ENCODE data around the gene DIPK1B.

DIPK1B gene

DNA sequence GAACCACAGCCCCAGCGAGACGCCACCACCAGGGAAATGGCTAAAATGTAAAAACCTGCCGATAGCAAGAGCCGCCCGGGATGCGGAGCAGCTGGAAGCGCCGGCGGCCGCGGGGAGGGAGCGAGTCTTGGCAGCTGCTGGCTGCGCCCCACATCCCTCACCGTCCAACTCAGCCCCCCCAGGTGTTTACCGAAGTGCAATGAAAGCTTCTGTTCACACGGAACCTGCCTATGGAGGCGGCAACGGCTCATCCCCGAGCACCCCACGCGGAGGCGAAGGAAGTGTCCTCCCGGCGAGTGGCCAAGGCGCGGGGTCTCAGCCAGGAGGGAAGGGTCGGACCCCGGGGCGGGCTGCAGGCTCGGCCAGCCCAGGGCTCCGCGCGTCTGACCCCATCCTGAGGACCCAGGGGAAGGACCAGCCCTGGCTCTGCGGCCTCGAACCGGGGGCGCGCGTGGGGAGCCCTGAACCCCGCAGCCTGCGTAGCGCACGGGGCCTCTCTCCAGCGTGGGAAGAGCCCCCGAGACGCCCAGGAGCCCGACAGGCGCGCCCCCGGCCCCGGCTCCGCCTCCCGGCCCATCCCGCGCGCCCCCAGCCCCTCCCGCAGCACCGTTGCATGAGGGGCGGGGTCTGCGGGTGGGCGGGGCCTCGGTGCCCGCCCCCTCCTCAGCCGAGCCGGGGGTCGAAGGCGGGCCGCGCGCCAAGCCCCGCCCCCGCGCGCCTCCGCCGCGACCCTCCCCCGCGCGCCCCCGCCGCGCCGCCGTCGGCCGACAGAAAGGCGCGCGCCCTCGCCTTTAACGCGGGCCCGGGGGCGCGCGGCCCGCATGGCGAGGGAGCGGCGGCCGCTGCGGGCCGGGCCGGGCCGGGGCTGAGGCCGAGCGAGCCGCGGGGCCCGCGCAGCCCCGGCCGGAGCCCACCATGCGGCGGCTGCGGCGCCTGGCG lies at the start of gene DIPK1B:
Gene DIPK1B (plus strand): TSS at position 822 of the 939 bp plus-strand sequence. CDS start 94 bp downstream, at position 916.
- no peak within 1 kb of the TSS for H3K27ac ChIP-seq (ENCODE audit: low read depth, low read length)
- no peaks in the 10 kb centered on the region for H3K4me1 ChIP-seq (ENCODE audit: control insufficient read depth in 1 of 2, insufficient read depth in 2 of 2, low read length in 2 of 2)
- peaks cover 30 to 40% of the 10 kb centered on the region in 2 donors for H3K27me3 ChIP-seq (ENCODE audit: control insufficient read depth in 1 of 2, insufficient read depth in 2 of 2, low read length in 2 of 2)
- no peaks in the 10 kb centered on the region for H3K9me3 ChIP-seq (ENCODE audit: control insufficient read depth in 1 of 2, low read length in 2 of 2)
- no peak within 1 kb of the TSS for H3K4me3 ChIP-seq (ENCODE audit: low read depth in 1 of 2, low read length in 2 of 2)
- no peak within 1 kb of the TSS for H3K9ac ChIP-seq (ENCODE audit: low read depth in 1 of 2, low read length in 2 of 2)
- no peaks in the 10 kb centered on the region for H3K36me3 ChIP-seq (ENCODE audit: control insufficient read depth in 1 of 2, insufficient read depth in 2 of 2, low read length in 2 of 2)

DNA sequence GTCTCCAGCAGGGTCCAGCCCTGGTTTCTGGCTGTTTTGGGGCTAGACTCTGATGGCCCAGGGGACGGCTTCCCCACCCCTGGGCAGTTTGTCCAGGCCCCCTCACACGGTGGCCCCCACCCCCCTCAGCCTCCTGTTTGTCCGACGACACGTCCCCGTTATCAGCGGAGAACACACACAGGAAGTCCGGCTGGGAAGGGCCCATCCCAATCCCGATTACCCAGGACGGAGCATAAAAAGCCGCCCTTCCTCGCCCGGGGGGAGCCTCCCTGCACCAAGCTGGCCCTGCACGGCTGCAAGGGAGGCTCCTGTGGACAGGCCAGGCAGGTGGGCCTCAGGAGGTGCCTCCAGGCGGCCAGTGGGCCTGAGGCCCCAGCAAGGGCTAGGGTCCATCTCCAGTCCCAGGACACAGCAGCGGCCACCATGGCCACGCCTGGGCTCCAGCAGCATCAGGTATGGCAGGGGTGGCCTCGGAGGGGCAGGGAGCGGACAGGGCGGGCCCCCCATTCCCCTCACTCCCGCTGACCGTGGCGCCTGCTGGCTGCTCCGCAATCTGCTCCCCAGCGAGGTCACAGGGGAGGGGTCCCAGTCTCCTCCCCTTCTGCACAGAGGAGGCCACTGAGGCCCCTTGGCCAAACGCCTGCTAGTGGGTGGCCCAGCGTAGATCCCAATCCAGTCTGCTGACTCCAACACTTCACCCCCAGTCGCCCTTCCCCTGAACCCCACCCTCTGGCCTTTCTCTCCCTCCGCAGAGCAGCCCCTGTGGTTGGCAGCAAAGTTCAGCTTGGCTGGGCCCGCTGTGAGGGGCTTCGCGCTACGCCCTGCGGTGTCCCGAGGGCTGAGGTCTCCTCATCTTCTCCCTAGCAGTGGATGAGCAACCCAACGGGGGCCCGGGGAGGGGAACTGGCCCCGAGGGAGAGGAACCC lies 49.5 kb upstream of the DIPK1B start, which contains the start of gene EGFL7:
Gene EGFL7 (plus strand): TSS at position 261 of the 926 bp plus-strand sequence. CDS start 5,367 bp downstream, outside the sequence.
- Histone ChIP-seq H3K27me3 (ENCODE audit: control insufficient read depth in 1 of 2, insufficient read depth in 2 of 2, low read length in 2 of 2) (peaks cover 31 to 48% of the 10 kb centered on the region in 2 donors), H3K9me3 (ENCODE audit: control insufficient read depth in 1 of 2, low read length in 2 of 2) (no peaks in the 10 kb centered on the region), H3K9ac (ENCODE audit: low read depth in 1 of 2, low read length in 2 of 2) (no peak within 1 kb of the TSS), H3K4me1 (ENCODE audit: control insufficient read depth in 1 of 2, insufficient read depth in 2 of 2, low read length in 2 of 2) (peaks cover 8 to 13% of the 10 kb centered on the region in 2 donors), H3K27ac (ENCODE audit: low read depth, low read length) (peak within 1 kb of the TSS; percentile 51), H3K4me3 (ENCODE audit: low read depth in 1 of 2, low read length in 2 of 2) (peak within 1 kb of the TSS; percentile 3 to 36), H3K36me3 (ENCODE audit: control insufficient read depth in 1 of 2, insufficient read depth in 2 of 2, low read length in 2 of 2) (no peaks in the 10 kb centered on the region)

GRCh38 chr9:136664000-136664915 lies 48.1 kb upstream of the DIPK1B start:
- peaks cover 4% of the 10 kb centered on the region in 2 donors for H3K4me1 ChIP-seq (ENCODE audit: control insufficient read depth in 1 of 2, insufficient read depth in 2 of 2, low read length in 2 of 2)
- H3K27ac ChIP-seq (ENCODE audit: low read depth, low read length), result peak overlapping the region; percentile 22
- H3K4me3 ChIP-seq (ENCODE audit: low read depth in 1 of 2, low read length in 2 of 2), result peak overlapping the region in 1 of 2 donors; percentile 36
- H3K9ac ChIP-seq (ENCODE audit: low read depth in 1 of 2, low read length in 2 of 2), result peak overlapping the region in 1 of 2 donors; percentile 12
- no peaks in the 10 kb centered on the region for H3K9me3 ChIP-seq (ENCODE audit: control insufficient read depth in 1 of 2, low read length in 2 of 2)
- H3K36me3 ChIP-seq (ENCODE audit: control insufficient read depth in 1 of 2, insufficient read depth in 2 of 2, low read length in 2 of 2), result no peaks in the 10 kb centered on the region
- peaks cover 31 to 39% of the 10 kb centered on the region in 2 donors for H3K27me3 ChIP-seq (ENCODE audit: control insufficient read depth in 1 of 2, insufficient read depth in 2 of 2, low read length in 2 of 2)

- Histone ChIP-seq H3K9ac (ENCODE audit: low read depth in 1 of 2, low read length in 2 of 2) (no peak overlapping the region), H3K27me3 (ENCODE audit: control insufficient read depth in 1 of 2, insufficient read depth in 2 of 2, low read length in 2 of 2) (peaks cover 36 to 42% of the 10 kb centered on the region in 2 donors)
These were observed 47.2 kb upstream of the DIPK1B start for GRCh38 chr9:136665111-136665703.

DNA sequence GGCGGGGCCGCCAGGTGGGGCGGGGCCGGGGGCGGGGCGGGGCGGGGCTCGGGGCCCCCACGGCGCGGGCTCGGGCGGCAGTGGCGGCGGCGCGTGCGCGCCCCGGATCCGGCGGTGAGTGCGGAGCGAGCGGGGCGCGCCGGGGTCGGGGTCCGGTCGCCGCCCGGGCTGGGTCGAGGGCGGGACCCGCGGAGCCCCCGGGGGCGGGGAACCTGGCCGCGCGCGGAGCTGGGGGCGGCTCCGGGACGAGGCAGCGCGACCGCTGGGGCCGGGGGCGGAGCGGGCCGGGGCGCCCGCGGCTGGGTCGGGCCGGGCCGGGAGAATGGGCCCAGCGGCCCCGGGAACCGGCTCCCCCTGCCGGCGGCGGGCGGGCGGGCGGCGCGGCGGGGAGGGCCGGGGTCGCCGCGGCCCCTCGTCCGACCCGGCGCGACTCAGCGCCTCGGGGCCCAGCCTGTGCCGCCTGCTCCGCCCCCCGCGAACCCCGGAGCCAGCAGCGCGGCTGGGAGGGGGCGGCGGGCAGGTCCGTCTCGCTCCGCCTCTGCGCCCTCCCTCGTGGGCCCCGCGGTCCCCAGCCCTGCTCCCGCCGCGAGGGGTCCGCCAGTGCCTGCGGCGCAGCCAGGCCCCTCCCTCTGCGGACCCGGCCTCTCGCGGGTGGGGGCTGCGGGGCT lies 46.5 kb upstream of the DIPK1B start:
- Histone ChIP-seq H3K4me1 (ENCODE audit: control insufficient read depth in 1 of 2, insufficient read depth in 2 of 2, low read length in 2 of 2) (peaks cover 4 to 10% of the 10 kb centered on the region in 2 donors), H3K27me3 (ENCODE audit: control insufficient read depth in 1 of 2, insufficient read depth in 2 of 2, low read length in 2 of 2) (peaks cover 41 to 44% of the 10 kb centered on the region in 2 donors), H3K36me3 (ENCODE audit: control insufficient read depth in 1 of 2, insufficient read depth in 2 of 2, low read length in 2 of 2) (no peaks in the 10 kb centered on the region), H3K9ac (ENCODE audit: low read depth in 1 of 2, low read length in 2 of 2) (no peak overlapping the region), H3K9me3 (ENCODE audit: control insufficient read depth in 1 of 2, low read length in 2 of 2) (no peaks in the 10 kb centered on the region), H3K27ac (ENCODE audit: low read depth, low read length) (no peak overlapping the region), H3K4me3 (ENCODE audit: low read depth in 1 of 2, low read length in 2 of 2) (no peak overlapping the region)

More at GRCh38 chr9:136665111-136665703, 47.2 kb upstream of the DIPK1B start:
- Histone ChIP-seq H3K36me3 (ENCODE audit: control insufficient read depth in 1 of 2, insufficient read depth in 2 of 2, low read length in 2 of 2) (no peaks in the 10 kb centered on the region), H3K27ac (ENCODE audit: low read depth, low read length) (no peak overlapping the region), H3K9me3 (ENCODE audit: control insufficient read depth in 1 of 2, low read length in 2 of 2) (no peaks in the 10 kb centered on the region), H3K4me1 (ENCODE audit: control insufficient read depth in 1 of 2, insufficient read depth in 2 of 2, low read length in 2 of 2) (peaks cover 4 to 5% of the 10 kb centered on the region in 2 donors), H3K4me3 (ENCODE audit: low read depth in 1 of 2, low read length in 2 of 2) (peak overlapping the region in 1 of 2 donors; percentile 15)

GRCh38 chr9:136666372-136667213 lies 45.8 kb upstream of the DIPK1B start:
- Histone ChIP-seq H3K27ac (ENCODE audit: low read depth, low read length) (no peak overlapping the region), H3K36me3 (ENCODE audit: control insufficient read depth in 1 of 2, insufficient read depth in 2 of 2, low read length in 2 of 2) (no peaks in the 10 kb centered on the region), H3K4me1 (ENCODE audit: control insufficient read depth in 1 of 2, insufficient read depth in 2 of 2, low read length in 2 of 2) (peaks cover 4 to 10% of the 10 kb centered on the region in 2 donors), H3K27me3 (ENCODE audit: control insufficient read depth in 1 of 2, insufficient read depth in 2 of 2, low read length in 2 of 2) (peaks cover 41 to 44% of the 10 kb centered on the region in 2 donors), H3K9ac (ENCODE audit: low read depth in 1 of 2, low read length in 2 of 2) (no peak overlapping the region), H3K4me3 (ENCODE audit: low read depth in 1 of 2, low read length in 2 of 2) (no peak overlapping the region), H3K9me3 (ENCODE audit: control insufficient read depth in 1 of 2, low read length in 2 of 2) (no peaks in the 10 kb centered on the region)

DNA sequence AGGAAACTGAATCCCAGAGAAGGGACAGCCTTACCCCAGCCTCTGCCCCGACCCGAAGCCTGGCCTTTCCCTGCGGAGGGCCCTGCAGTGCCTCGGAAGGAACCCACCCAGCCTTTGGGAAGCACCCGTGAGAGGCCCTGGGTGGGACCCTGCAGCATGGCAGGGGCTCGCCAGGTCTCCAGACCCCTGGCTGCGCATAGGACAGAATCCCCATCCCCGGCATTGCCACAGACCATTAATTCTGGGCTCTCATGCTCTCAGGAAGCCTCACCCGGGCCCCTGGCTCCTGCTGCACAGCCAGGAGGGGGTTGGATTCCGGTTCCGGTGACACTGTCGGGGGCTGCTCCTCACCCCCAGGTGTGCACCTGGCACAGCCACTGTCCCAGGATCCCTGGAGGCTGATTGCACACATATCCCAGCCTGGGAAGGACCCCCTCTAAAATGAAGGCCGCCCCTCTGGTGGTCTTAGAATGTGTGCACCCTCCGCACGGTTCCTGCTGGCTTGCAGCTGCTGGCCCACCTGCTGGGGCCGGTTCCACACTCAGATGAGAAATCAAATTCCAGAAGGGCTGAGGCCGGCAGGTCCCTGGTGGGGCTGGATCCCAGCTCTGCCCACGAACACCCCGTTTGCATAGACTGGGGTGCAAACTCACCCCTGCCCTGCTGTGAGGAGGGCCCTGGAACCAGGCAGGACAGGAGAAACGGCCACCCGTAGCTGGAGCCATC lies 45.0 kb upstream of the DIPK1B start:
- no peaks in the 10 kb centered on the region for H3K36me3 ChIP-seq (ENCODE audit: control insufficient read depth in 1 of 2, insufficient read depth in 2 of 2, low read length in 2 of 2)
- no peak overlapping the region for H3K27ac ChIP-seq (ENCODE audit: low read depth, low read length)
- peaks cover 4 to 15% of the 10 kb centered on the region in 2 donors for H3K4me1 ChIP-seq (ENCODE audit: control insufficient read depth in 1 of 2, insufficient read depth in 2 of 2, low read length in 2 of 2)
- H3K4me3 ChIP-seq (ENCODE audit: low read depth in 1 of 2, low read length in 2 of 2), result peak overlapping the region in 1 of 2 donors; percentile 21
- H3K27me3 ChIP-seq (ENCODE audit: control insufficient read depth in 1 of 2, insufficient read depth in 2 of 2, low read length in 2 of 2), result peaks cover 41 to 44% of the 10 kb centered on the region in 2 donors
- no peak overlapping the region for H3K9ac ChIP-seq (ENCODE audit: low read depth in 1 of 2, low read length in 2 of 2)
- H3K9me3 ChIP-seq (ENCODE audit: control insufficient read depth in 1 of 2, low read length in 2 of 2), result no peaks in the 10 kb centered on the region
